COR-L47 (cell line): Measurements from ENCODE around the gene SIPA1L3.

Experiments used
- DNase-seq: peaks from one replicate; lab custom pipeline; 2025; lab: John Stamatoyannopoulos, UW

Gene SIPA1L3

GRCh38 chr19:37943480-37943879 is 36.5 kb downstream of the SIPA1L3 start:
- no peak for DNase-seq

GRCh38 chr19:37946132-37946531 is 39.1 kb downstream of the SIPA1L3 start:
- no peak for DNase-seq

GRCh38 chr19:37947778-37948177 is 40.8 kb downstream of the SIPA1L3 start:
- no peak for DNase-seq

- DNase-seq: no peak
Observed at GRCh38 chr19:37948362-37948761, 41.4 kb downstream of the SIPA1L3 start.

- no peak for DNase-seq
Observed at GRCh38 chr19:37950471-37951175, 43.6 kb downstream of the SIPA1L3 start.

- DNase-seq: no peak
Observed at GRCh38 chr19:37951816-37952210, 44.8 kb downstream of the SIPA1L3 start.

- DNase-seq: no peak
Observed at GRCh38 chr19:37953171-37953917, 46.3 kb downstream of the SIPA1L3 start.

GRCh38 chr19:37953918-37954303 is 46.9 kb downstream of the SIPA1L3 start:
- no peak for DNase-seq

GRCh38 chr19:37954421-37954874 is 47.4 kb downstream of the SIPA1L3 start:
- no peak for DNase-seq

- peak; percentile 15 for DNase-seq
Observed at GRCh38 chr19:37955986-37956385, 49.0 kb downstream of the SIPA1L3 start.

- DNase-seq: no peak
Observed at GRCh38 chr19:37957176-37957575, 50.2 kb downstream of the SIPA1L3 start.

- DNase-seq: no peak
Observed at GRCh38 chr19:37959665-37960114, 52.7 kb downstream of the SIPA1L3 start.

GRCh38 chr19:37961198-37961597 is 54.2 kb downstream of the SIPA1L3 start:
- no peak for DNase-seq

- no peak for DNase-seq
Observed at GRCh38 chr19:37963190-37963936, 56.4 kb downstream of the SIPA1L3 start.

- no peak for DNase-seq
Observed at GRCh38 chr19:37964109-37964508, 57.1 kb downstream of the SIPA1L3 start.

- no peak for DNase-seq
Observed at GRCh38 chr19:37966211-37966661, 59.2 kb downstream of the SIPA1L3 start.

GRCh38 chr19:37966662-37967231 is 59.7 kb downstream of the SIPA1L3 start:
- DNase-seq: no peak

GRCh38 chr19:37969695-37970094 is 62.7 kb downstream of the SIPA1L3 start:
- no peak for DNase-seq

GRCh38 chr19:37970699-37971098 is 63.7 kb downstream of the SIPA1L3 start:
- DNase-seq: no peak

- no peak for DNase-seq
Observed at GRCh38 chr19:37972803-37973202, 65.8 kb downstream of the SIPA1L3 start.

- no peak for DNase-seq
Observed at GRCh38 chr19:37973666-37974065, 66.7 kb downstream of the SIPA1L3 start.

GRCh38 chr19:37975071-37975470 is 68.1 kb downstream of the SIPA1L3 start:
- DNase-seq: no peak
